ENCODE results near the gene PRKACB. TPM values are rescaled to one million over a fixed set of nuclear protein-coding genes. Genes with fewer than 3 reads are reported as not detected.

Gene PRKACB
- total RNA-seq, 1 donor from 2014 or later: 20.9 TPM

- Mint-ChIP-seq H3K9me3 (no peaks in the 10 kb centered on the region), H3K27ac (no peak overlapping the region), H3K4me3 (ENCODE audit: low read depth) (no peak overlapping the region), H3K27me3 (ENCODE audit: low read depth) (no peaks in the 10 kb centered on the region), H3K4me1 (ENCODE audit: low read depth) (no peaks in the 10 kb centered on the region), H3K36me3 (ENCODE audit: low read depth) (peaks cover 3% of the 10 kb centered on the region)
- no peak for DNase-seq (ENCODE audit: low spot score)
- intact Hi-C loops (cut with micrococcal nuclease): no loop called here
Measured at GRCh38 chr1:84246213-84246612, 102.1 kb downstream of the PRKACB start.

GRCh38 chr1:84247425-84248220, 103.6 kb downstream of the PRKACB start:
- Mint-ChIP-seq H3K27ac (no peak overlapping the region), H3K4me3 (ENCODE audit: low read depth) (no peak overlapping the region)

GRCh38 chr1:84250668-84251067, 106.6 kb downstream of the PRKACB start:
- Mint-ChIP-seq H3K27ac (no peak overlapping the region), H3K36me3 (ENCODE audit: low read depth) (no peaks in the 10 kb centered on the region), H3K27me3 (ENCODE audit: low read depth) (no peaks in the 10 kb centered on the region), H3K4me1 (ENCODE audit: low read depth) (no peaks in the 10 kb centered on the region), H3K4me3 (ENCODE audit: low read depth) (no peak overlapping the region), H3K9me3 (no peaks in the 10 kb centered on the region)
- DNase-seq (ENCODE audit: low spot score): no peak
- intact Hi-C loops (cut with micrococcal nuclease): no loop called here

More at GRCh38 chr1:84247425-84248220, 103.6 kb downstream of the PRKACB start:
- Mint-ChIP-seq H3K27me3 (ENCODE audit: low read depth) (no peaks in the 10 kb centered on the region), H3K4me1 (ENCODE audit: low read depth) (no peaks in the 10 kb centered on the region), H3K36me3 (ENCODE audit: low read depth) (no peaks in the 10 kb centered on the region), H3K9me3 (no peaks in the 10 kb centered on the region)
- intact Hi-C loops (cut with micrococcal nuclease): no loop called here
- no peak for DNase-seq (ENCODE audit: low spot score)

GRCh38 chr1:84253036-84253435, 109.0 kb downstream of the PRKACB start:
- Mint-ChIP-seq H3K27me3 (ENCODE audit: low read depth) (no peaks in the 10 kb centered on the region), H3K36me3 (ENCODE audit: low read depth) (no peaks in the 10 kb centered on the region), H3K4me1 (ENCODE audit: low read depth) (no peaks in the 10 kb centered on the region), H3K4me3 (ENCODE audit: low read depth) (no peak overlapping the region), H3K27ac (no peak overlapping the region), H3K9me3 (no peaks in the 10 kb centered on the region)
- DNase-seq (ENCODE audit: low spot score): no peak
- intact Hi-C loops (cut with micrococcal nuclease): no loop called here

- no peaks in the 10 kb centered on the region for H3K4me1 Mint-ChIP-seq (ENCODE audit: low read depth)
- intact Hi-C loops (cut with micrococcal nuclease): no loop called here
- H3K36me3 Mint-ChIP-seq (ENCODE audit: low read depth): no peaks in the 10 kb centered on the region
- H3K27me3 Mint-ChIP-seq (ENCODE audit: low read depth): no peaks in the 10 kb centered on the region
- DNase-seq (ENCODE audit: low spot score): no peak
- H3K4me3 Mint-ChIP-seq (ENCODE audit: low read depth): no peak overlapping the region
- no peak overlapping the region for H3K27ac Mint-ChIP-seq
- H3K9me3 Mint-ChIP-seq: no peaks in the 10 kb centered on the region
Measured at GRCh38 chr1:84253891-84254290, 109.8 kb downstream of the PRKACB start.

GRCh38 chr1:84254703-84255238, 110.7 kb downstream of the PRKACB start:
- no peak for DNase-seq (ENCODE audit: low spot score)
- H3K27ac Mint-ChIP-seq: no peak overlapping the region
- no peaks in the 10 kb centered on the region for H3K36me3 Mint-ChIP-seq (ENCODE audit: low read depth)
- H3K4me3 Mint-ChIP-seq (ENCODE audit: low read depth): no peak overlapping the region
- no peaks in the 10 kb centered on the region for H3K27me3 Mint-ChIP-seq (ENCODE audit: low read depth)
- intact Hi-C loops (cut with micrococcal nuclease): no loop called here
- H3K9me3 Mint-ChIP-seq: no peaks in the 10 kb centered on the region
- no peaks in the 10 kb centered on the region for H3K4me1 Mint-ChIP-seq (ENCODE audit: low read depth)

GRCh38 chr1:84255582-84255981, 111.5 kb downstream of the PRKACB start:
- H3K27me3 Mint-ChIP-seq (ENCODE audit: low read depth): no peaks in the 10 kb centered on the region
- no peaks in the 10 kb centered on the region for H3K4me1 Mint-ChIP-seq (ENCODE audit: low read depth)
- no peak for DNase-seq (ENCODE audit: low spot score)
- no peaks in the 10 kb centered on the region for H3K36me3 Mint-ChIP-seq (ENCODE audit: low read depth)
- no peak overlapping the region for H3K4me3 Mint-ChIP-seq (ENCODE audit: low read depth)
- H3K9me3 Mint-ChIP-seq: no peaks in the 10 kb centered on the region
- H3K27ac Mint-ChIP-seq: no peak overlapping the region
- intact Hi-C loops (cut with micrococcal nuclease): no loop called here

GRCh38 chr1:84257617-84258016, 113.5 kb downstream of the PRKACB start:
- intact Hi-C loops (cut with micrococcal nuclease): no loop called here
- no peaks in the 10 kb centered on the region for H3K4me1 Mint-ChIP-seq (ENCODE audit: low read depth)
- no peak overlapping the region for H3K27ac Mint-ChIP-seq
- H3K4me3 Mint-ChIP-seq (ENCODE audit: low read depth): no peak overlapping the region
- H3K36me3 Mint-ChIP-seq (ENCODE audit: low read depth): no peaks in the 10 kb centered on the region
- no peak for DNase-seq (ENCODE audit: low spot score)
- no peaks in the 10 kb centered on the region for H3K9me3 Mint-ChIP-seq
- H3K27me3 Mint-ChIP-seq (ENCODE audit: low read depth): no peaks in the 10 kb centered on the region

GRCh38 chr1:84259376-84259775, 115.3 kb downstream of the PRKACB start:
- Mint-ChIP-seq H3K36me3 (ENCODE audit: low read depth) (no peaks in the 10 kb centered on the region), H3K4me3 (ENCODE audit: low read depth) (no peak overlapping the region), H3K27ac (no peak overlapping the region), H3K4me1 (ENCODE audit: low read depth) (no peaks in the 10 kb centered on the region), H3K9me3 (no peaks in the 10 kb centered on the region), H3K27me3 (ENCODE audit: low read depth) (no peaks in the 10 kb centered on the region)
- DNase-seq (ENCODE audit: low spot score): no peak
- intact Hi-C loops (cut with micrococcal nuclease): no loop called here

- Mint-ChIP-seq H3K27ac (no peak overlapping the region), H3K9me3 (no peaks in the 10 kb centered on the region), H3K4me1 (ENCODE audit: low read depth) (no peaks in the 10 kb centered on the region), H3K27me3 (ENCODE audit: low read depth) (no peaks in the 10 kb centered on the region), H3K4me3 (ENCODE audit: low read depth) (no peak overlapping the region), H3K36me3 (ENCODE audit: low read depth) (no peaks in the 10 kb centered on the region)
- no peak for DNase-seq (ENCODE audit: low spot score)
- intact Hi-C loops (cut with micrococcal nuclease): no loop called here
Measured at GRCh38 chr1:84259989-84260388, 115.9 kb downstream of the PRKACB start.

- intact Hi-C loops (cut with micrococcal nuclease): no loop called here
- H3K4me3 Mint-ChIP-seq (ENCODE audit: low read depth): no peak overlapping the region
- H3K36me3 Mint-ChIP-seq (ENCODE audit: low read depth): no peaks in the 10 kb centered on the region
- no peaks in the 10 kb centered on the region for H3K9me3 Mint-ChIP-seq
- H3K27ac Mint-ChIP-seq: no peak overlapping the region
- H3K27me3 Mint-ChIP-seq (ENCODE audit: low read depth): no peaks in the 10 kb centered on the region
- H3K4me1 Mint-ChIP-seq (ENCODE audit: low read depth): no peaks in the 10 kb centered on the region
- DNase-seq (ENCODE audit: low spot score): no peak
Measured at GRCh38 chr1:84260852-84261518, 116.9 kb downstream of the PRKACB start.

- Mint-ChIP-seq H3K4me3 (ENCODE audit: low read depth) (no peak overlapping the region), H3K9me3 (no peaks in the 10 kb centered on the region), H3K27me3 (ENCODE audit: low read depth) (no peaks in the 10 kb centered on the region), H3K27ac (no peak overlapping the region), H3K4me1 (ENCODE audit: low read depth) (no peaks in the 10 kb centered on the region), H3K36me3 (ENCODE audit: low read depth) (no peaks in the 10 kb centered on the region)
- intact Hi-C loops (cut with micrococcal nuclease): no loop called here
- DNase-seq (ENCODE audit: low spot score): no peak
Measured at GRCh38 chr1:84264961-84265360, 120.9 kb downstream of the PRKACB start.

GRCh38 chr1:84265867-84266266, 121.8 kb downstream of the PRKACB start:
- Mint-ChIP-seq H3K4me1 (ENCODE audit: low read depth) (no peaks in the 10 kb centered on the region), H3K27ac (no peak overlapping the region), H3K4me3 (ENCODE audit: low read depth) (no peak overlapping the region), H3K36me3 (ENCODE audit: low read depth) (no peaks in the 10 kb centered on the region), H3K9me3 (no peaks in the 10 kb centered on the region), H3K27me3 (ENCODE audit: low read depth) (no peaks in the 10 kb centered on the region)
- intact Hi-C loops (cut with micrococcal nuclease): no loop called here
- DNase-seq (ENCODE audit: low spot score): no peak
